ENCODE data around the gene FAM20B. TPM values are rescaled to one million over a fixed set of nuclear protein-coding genes. Genes with fewer than 3 reads are reported as not detected.

The FAM20B gene
- total and polyA plus RNA-seq, 2 experiments from 2014 or later: 5.3 to 22.5 TPM

DNA sequence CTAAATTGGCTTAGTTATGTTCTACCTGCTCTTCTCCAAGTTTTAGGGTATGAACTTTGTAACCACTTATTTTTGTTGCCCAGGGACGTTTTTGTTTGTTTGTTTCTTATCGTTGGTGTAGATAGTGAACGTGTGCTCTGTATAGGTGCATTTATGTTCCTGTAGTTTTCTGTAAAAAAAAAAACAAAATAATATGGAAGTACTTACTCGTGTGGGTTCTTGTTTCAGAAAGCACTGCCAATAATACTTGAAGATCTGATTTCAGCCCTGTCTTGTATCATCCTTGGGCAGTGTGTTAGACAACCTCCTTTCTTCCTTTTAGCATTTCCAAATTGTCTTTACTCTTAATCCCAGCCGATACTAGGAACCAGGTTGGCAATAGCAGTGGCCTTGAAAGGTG lies 4.4 kb downstream of the FAM20B start:
- H3K4me1 Mint-ChIP-seq: peaks cover 58% of the 10 kb centered on the region

More for the DNA sequence above, 4.4 kb downstream of the FAM20B start:
- Histone ChIP-seq H3K36me3 (ENCODE audit: insufficient read depth) (no peaks in the 10 kb centered on the region), H4K20me1 (replicated peaks; ENCODE audit: insufficient read depth) (peaks cover 2% of the 10 kb centered on the region; the same call in 1 of the 2 replicates), H3K4me1 (ENCODE audit: insufficient read depth) (peaks cover 46% of the 10 kb centered on the region), H2AFZ (no peak overlapping the region), H3K79me2 (replicated peaks; ENCODE audit: insufficient read depth) (peaks cover 83% of the 10 kb centered on the region), H3K27ac (ENCODE audit: low read depth) (no peak overlapping the region), H3K4me3 (no peak overlapping the region), H3K9me2 (ENCODE audit: insufficient read depth) (no peaks in the 10 kb centered on the region), H3F3A (replicated peaks; ENCODE audit: low read depth) (peaks cover 3% of the 10 kb centered on the region), H3K4me2 (no peak overlapping the region), H3K27me3 (ENCODE audit: insufficient read depth) (no peaks in the 10 kb centered on the region)
- peak overlapping the region; percentile 11; the same call in 1 of the 2 replicates for H3K27ac Mint-ChIP-seq
- H3K27me3 Mint-ChIP-seq (ENCODE audit: insufficient read depth, low read depth, poor library complexity): peaks cover 4% of the 10 kb centered on the region
- H3K9me3 Mint-ChIP-seq: no peaks in the 10 kb centered on the region
- ATAC-seq: no peak
- no peak for DNase-seq (ENCODE audit: low spot score)
- no peaks in the 10 kb centered on the region; the same call in 2 of the 3 replicates for H3K36me3 Mint-ChIP-seq (ENCODE audit: low read depth)
- no peak for TF ChIP-seq POLR2AphosphoS5 (IDR thresholded peaks at IDR 0.05; ENCODE audit: low read depth)
- TF ChIP-seq STAT1 (IDR thresholded peaks at IDR 0.05; ENCODE audit: unreplicated experiment): no peak
- TF ChIP-seq ZNF331 (CRISPR knock-in tag; IDR thresholded peaks at IDR 0.05; ENCODE audit: low read depth): no peak
- TF ChIP-seq ETS1 (IDR thresholded peaks at IDR 0.05): no peak
- TF ChIP-seq, protein P1, sequence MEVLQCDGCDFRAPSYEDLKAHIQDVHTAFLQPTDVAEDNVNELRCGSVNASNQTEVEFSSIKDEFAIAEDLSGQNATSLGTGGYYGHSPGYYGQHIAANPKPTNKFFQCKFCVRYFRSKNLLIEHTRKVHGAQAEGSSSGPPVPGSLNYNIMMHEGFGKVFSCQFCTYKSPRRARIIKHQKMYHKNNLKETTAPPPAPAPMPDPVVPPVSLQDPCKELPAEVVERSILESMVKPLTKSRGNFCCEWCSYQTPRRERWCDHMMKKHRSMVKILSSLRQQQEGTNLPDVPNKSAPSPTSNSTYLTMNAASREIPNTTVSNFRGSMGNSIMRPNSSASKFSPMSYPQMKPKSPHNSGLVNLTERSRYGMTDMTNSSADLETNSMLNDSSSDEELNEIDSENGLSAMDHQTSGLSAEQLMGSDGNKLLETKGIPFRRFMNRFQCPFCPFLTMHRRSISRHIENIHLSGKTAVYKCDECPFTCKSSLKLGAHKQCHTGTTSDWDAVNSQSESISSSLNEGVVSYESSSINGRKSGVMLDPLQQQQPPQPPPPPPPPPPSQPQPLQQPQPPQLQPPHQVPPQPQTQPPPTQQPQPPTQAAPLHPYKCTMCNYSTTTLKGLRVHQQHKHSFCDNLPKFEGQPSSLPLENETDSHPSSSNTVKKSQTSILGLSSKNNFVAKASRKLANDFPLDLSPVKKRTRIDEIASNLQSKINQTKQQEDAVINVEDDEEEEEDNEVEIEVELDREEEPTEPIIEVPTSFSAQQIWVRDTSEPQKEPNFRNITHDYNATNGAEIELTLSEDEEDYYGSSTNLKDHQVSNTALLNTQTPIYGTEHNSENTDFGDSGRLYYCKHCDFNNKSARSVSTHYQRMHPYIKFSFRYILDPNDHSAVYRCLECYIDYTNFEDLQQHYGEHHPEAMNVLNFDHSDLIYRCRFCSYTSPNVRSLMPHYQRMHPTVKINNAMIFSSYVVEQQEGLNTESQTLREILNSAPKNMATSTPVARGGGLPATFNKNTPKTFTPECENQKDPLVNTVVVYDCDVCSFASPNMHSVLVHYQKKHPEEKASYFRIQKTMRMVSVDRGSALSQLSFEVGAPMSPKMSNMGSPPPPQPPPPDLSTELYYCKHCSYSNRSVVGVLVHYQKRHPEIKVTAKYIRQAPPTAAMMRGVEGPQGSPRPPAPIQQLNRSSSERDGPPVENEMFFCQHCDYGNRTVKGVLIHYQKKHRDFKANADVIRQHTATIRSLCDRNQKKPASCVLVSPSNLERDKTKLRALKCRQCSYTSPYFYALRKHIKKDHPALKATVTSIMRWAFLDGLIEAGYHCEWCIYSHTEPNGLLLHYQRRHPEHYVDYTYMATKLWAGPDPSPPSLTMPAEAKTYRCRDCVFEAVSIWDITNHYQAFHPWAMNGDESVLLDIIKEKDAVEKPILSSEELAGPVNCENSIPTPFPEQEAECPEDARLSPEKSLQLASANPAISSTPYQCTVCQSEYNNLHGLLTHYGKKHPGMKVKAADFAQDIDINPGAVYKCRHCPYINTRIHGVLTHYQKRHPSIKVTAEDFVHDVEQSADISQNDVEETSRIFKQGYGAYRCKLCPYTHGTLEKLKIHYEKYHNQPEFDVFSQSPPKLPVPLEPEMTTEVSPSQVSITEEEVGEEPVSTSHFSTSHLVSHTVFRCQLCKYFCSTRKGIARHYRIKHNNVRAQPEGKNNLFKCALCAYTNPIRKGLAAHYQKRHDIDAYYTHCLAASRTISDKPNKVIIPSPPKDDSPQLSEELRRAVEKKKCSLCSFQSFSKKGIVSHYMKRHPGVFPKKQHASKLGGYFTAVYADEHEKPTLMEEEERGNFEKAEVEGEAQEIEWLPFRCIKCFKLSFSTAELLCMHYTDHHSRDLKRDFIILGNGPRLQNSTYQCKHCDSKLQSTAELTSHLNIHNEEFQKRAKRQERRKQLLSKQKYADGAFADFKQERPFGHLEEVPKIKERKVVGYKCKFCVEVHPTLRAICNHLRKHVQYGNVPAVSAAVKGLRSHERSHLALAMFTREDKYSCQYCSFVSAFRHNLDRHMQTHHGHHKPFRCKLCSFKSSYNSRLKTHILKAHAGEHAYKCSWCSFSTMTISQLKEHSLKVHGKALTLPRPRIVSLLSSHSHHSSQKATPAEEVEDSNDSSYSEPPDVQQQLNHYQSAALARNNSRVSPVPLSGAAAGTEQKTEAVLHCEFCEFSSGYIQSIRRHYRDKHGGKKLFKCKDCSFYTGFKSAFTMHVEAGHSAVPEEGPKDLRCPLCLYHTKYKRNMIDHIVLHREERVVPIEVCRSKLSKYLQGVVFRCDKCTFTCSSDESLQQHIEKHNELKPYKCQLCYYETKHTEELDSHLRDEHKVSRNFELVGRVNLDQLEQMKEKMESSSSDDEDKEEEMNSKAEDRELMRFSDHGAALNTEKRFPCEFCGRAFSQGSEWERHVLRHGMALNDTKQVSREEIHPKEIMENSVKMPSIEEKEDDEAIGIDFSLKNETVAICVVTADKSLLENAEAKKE (CRISPR knock-in tag; IDR thresholded peaks at IDR 0.05): no peak
- TF ChIP-seq ZNF114 (CRISPR knock-in tag; IDR thresholded peaks at IDR 0.05): no peak
- H3K4me3 Mint-ChIP-seq: no peak overlapping the region

All from GM23338 (cell line).